ENCODE data around the gene RAB11FIP4. TPM values are rescaled to one million over a fixed set of nuclear protein-coding genes. Genes with fewer than 3 reads are reported as not detected.

Gene RAB11FIP4
- total and polyA plus RNA-seq, 2 of the 13 experiments (the other 11 are each of a cell fraction or from before 2014, with no cell fraction given): 28.0 to 89.3 TPM

DNA sequence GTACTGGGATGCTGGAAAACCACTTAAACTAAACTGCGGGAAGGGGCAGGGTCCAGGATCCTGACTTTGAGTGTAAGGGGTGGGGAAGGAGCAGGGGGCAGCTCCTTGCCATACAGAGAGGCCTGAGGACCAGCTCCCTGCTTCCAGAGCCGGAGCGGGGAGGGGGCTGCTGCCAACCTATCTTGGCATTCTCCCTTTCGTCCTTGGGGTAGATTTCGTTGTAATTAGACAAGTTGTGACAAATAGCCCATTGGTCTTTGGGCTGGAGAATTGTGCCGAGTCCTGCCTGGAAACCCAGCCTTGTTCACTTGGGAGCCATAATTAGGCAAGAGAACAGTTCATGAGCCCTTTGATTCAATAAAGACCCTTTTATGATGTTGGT, 175.5 kb downstream of the RAB11FIP4 start:
- ATAC-seq (no peak), DNase-seq (ENCODE audit: low spot score) (no peak), FAIRE-seq (no peak)
- ChIA-PET POLR2A (no interaction called here), CTCF (ENCODE audit: low intra/inter-chr PET ratio, low total read pairs) (no interaction called here)
- no peaks in the 10 kb centered on the region for H3K9me3 ChIP-seq (ENCODE audit: low read length)
- no peak for TF ChIP-seq SOX5 (CRISPR knock-in tag; IDR thresholded peaks at IDR 0.05; ENCODE audit: borderline replicate concordance)
- TF ChIP-seq ZSCAN29 (CRISPR knock-in tag; conservative IDR thresholded peaks at IDR 0.05): no peak
- peak; percentile 60; the same call in 1 of the 2 replicates for TF ChIP-seq RNF2 (conservative IDR thresholded peaks at IDR 0.05; ENCODE audit: low read depth)
- no peak for TF ChIP-seq KLF16 (CRISPR knock-in tag; IDR thresholded peaks at IDR 0.05)
- TF ChIP-seq SPEN (CRISPR knock-in tag; IDR thresholded peaks at IDR 0.05; ENCODE audit: low read depth): no peak
- H3K79me2 ChIP-seq (ENCODE audit: insufficient read depth, low read length): no peaks in the 10 kb centered on the region
- no peak overlapping the region for H3K4me2 ChIP-seq (ENCODE audit: low read depth, low read length)
- H3K27ac ChIP-seq (ENCODE audit: extremely low read length, insufficient read depth, low read length): no peak overlapping the region
- no TSS peak for BruUV-seq (replicated peaks)
- H3K27me3 ChIP-seq (ENCODE audit: control insufficient read depth in 1 of 2, insufficient read depth in 2 of 2, low read length in 2 of 2): peaks cover 2 to 15% of the 10 kb centered on the region in 2 experiments; a peak in 2 of 5 replicates
- 58% methylated on average over 6 of the region's 6 CpGs for WGBS (ENCODE audit: low lambda C conversion rate)
- H4K20me1 ChIP-seq (ENCODE audit: insufficient read depth, low read length): no peaks in the 10 kb centered on the region
- peaks cover 31% of the 10 kb centered on the region for H3K4me1 ChIP-seq (ENCODE audit: insufficient read depth, low read length)
- no peaks in the 10 kb centered on the region for H3K36me3 ChIP-seq (replicated peaks in 1 of 2; ENCODE audit: control insufficient read depth in 1 of 2, insufficient read depth in 2 of 2, low read length in 2 of 2)
- intact Hi-C loops (cut with micrococcal nuclease; ENCODE audit: unreplicated experiment) (no loop called here), in situ Hi-C loops (cut with HindIII; ENCODE audit: extremely low pct_ligation_motif_present, low pct_unique_long_range_greater_than_20kb) (no loop called here)
- H2AFZ ChIP-seq (ENCODE audit: low read length): no peak overlapping the region
- H3K4me3 ChIP-seq (replicated peaks in 1 of 3; ENCODE audit: insufficient read depth in 1 of 3, low read depth in 2 of 3, low read length in 3 of 3): no peak overlapping the region
- no peak overlapping the region for H3K9ac ChIP-seq (ENCODE audit: insufficient read depth, low read depth, low read length)

DNA sequence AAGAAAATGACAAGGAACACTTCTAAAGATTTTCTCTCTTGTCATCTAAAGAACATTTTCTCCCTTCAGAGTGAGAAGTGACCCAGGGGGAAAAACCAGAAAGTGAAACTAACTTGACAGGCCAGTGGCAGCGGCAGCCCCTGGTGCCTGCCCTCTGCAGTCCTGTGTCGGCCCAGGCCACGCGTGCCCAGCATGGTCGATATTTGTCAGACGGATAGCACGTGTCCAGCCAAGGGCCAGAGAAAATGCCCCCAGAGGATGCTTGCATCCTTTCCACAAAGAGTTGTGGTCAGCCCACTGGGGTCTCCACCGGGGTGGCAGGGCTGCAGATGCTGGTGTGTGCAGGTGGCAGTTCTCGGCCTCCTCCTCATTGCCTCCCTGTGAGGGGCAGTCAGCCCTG, 176.6 kb downstream of the RAB11FIP4 start:
- CTCF ChIA-PET (ENCODE audit: low intra/inter-chr PET ratio, low total read pairs): no interaction called here
- H2AFZ ChIP-seq (ENCODE audit: low read length): no peak overlapping the region
- DNase-seq (ENCODE audit: low spot score) (no peak), ATAC-seq (peak; percentile 77), FAIRE-seq (no peak)
- no peak overlapping the region for H3K27ac ChIP-seq (ENCODE audit: extremely low read length, insufficient read depth, low read length)
- no peaks in the 10 kb centered on the region for H3K36me3 ChIP-seq (replicated peaks in 1 of 2; ENCODE audit: control insufficient read depth in 1 of 2, insufficient read depth in 2 of 2, low read length in 2 of 2)
- POLR2A ChIA-PET: no interaction called here
- in situ Hi-C loops (cut with HindIII; ENCODE audit: extremely low pct_ligation_motif_present, low pct_unique_long_range_greater_than_20kb): no loop called here
- no peaks in the 10 kb centered on the region for H4K20me1 ChIP-seq (ENCODE audit: insufficient read depth, low read length)
- H3K4me3 ChIP-seq (replicated peaks in 1 of 3; ENCODE audit: insufficient read depth in 1 of 3, low read depth in 2 of 3, low read length in 3 of 3): peak overlapping the region in 2 of 3 experiments; percentile 22 to 55; a peak in 3 of 6 replicates
- intact Hi-C loops (cut with micrococcal nuclease; ENCODE audit: unreplicated experiment): no loop called here
- 10% methylated on average over 6 of the region's 9 CpGs for WGBS (ENCODE audit: low lambda C conversion rate)
- no TSS peak for BruUV-seq (replicated peaks)
- peaks cover 4 to 19% of the 10 kb centered on the region in 2 experiments; a peak in 2 of 5 replicates for H3K27me3 ChIP-seq (ENCODE audit: control insufficient read depth in 1 of 2, insufficient read depth in 2 of 2, low read length in 2 of 2)
- H3K4me2 ChIP-seq (ENCODE audit: low read depth, low read length): peak overlapping the region; percentile 56
- H3K9ac ChIP-seq (ENCODE audit: insufficient read depth, low read depth, low read length): no peak overlapping the region
- H3K9me3 ChIP-seq (ENCODE audit: low read length): no peaks in the 10 kb centered on the region
- H3K4me1 ChIP-seq (ENCODE audit: insufficient read depth, low read length): peaks cover 22% of the 10 kb centered on the region
- H3K79me2 ChIP-seq (ENCODE audit: insufficient read depth, low read length): no peaks in the 10 kb centered on the region
- TF ChIP-seq HNRNPLL (IDR thresholded peaks at IDR 0.05; ENCODE audit: low read depth, low read length, poor library complexity, severe bottlenecking) (no peak), SAP130 (CRISPR knock-in tag; IDR thresholded peaks at IDR 0.05; ENCODE audit: low read depth) (0 out of 2 replicates have a peak, but pooled peaks have one; percentile 23), TEAD3 (CRISPR knock-in tag; optimal IDR thresholded peaks at IDR 0.05; ENCODE audit: borderline replicate concordance) (peak; percentile 7)
- TF ChIP-seq, protein P1, sequence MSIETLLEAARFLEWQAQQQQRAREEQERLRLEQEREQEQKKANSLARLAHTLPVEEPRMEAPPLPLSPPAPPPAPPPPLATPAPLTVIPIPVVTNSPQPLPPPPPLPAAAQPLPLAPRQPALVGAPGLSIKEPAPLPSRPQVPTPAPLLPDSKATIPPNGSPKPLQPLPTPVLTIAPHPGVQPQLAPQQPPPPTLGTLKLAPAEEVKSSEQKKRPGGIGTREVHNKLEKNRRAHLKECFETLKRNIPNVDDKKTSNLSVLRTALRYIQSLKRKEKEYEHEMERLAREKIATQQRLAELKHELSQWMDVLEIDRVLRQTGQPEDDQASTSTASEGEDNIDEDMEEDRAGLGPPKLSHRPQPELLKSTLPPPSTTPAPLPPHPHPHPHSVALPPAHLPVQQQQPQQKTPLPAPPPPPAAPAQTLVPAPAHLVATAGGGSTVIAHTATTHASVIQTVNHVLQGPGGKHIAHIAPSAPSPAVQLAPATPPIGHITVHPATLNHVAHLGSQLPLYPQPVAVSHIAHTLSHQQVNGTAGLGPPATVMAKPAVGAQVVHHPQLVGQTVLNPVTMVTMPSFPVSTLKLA (IDR thresholded peaks at IDR 0.05): peak; percentile 29; the same call in 1 of the 2 replicates
- TF ChIP-seq, protein P2, sequence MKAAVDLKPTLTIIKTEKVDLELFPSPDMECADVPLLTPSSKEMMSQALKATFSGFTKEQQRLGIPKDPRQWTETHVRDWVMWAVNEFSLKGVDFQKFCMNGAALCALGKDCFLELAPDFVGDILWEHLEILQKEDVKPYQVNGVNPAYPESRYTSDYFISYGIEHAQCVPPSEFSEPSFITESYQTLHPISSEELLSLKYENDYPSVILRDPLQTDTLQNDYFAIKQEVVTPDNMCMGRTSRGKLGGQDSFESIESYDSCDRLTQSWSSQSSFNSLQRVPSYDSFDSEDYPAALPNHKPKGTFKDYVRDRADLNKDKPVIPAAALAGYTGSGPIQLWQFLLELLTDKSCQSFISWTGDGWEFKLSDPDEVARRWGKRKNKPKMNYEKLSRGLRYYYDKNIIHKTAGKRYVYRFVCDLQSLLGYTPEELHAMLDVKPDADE (CRISPR knock-in tag; IDR thresholded peaks at IDR 0.05): no peak
- TF ChIP-seq, protein P3, sequence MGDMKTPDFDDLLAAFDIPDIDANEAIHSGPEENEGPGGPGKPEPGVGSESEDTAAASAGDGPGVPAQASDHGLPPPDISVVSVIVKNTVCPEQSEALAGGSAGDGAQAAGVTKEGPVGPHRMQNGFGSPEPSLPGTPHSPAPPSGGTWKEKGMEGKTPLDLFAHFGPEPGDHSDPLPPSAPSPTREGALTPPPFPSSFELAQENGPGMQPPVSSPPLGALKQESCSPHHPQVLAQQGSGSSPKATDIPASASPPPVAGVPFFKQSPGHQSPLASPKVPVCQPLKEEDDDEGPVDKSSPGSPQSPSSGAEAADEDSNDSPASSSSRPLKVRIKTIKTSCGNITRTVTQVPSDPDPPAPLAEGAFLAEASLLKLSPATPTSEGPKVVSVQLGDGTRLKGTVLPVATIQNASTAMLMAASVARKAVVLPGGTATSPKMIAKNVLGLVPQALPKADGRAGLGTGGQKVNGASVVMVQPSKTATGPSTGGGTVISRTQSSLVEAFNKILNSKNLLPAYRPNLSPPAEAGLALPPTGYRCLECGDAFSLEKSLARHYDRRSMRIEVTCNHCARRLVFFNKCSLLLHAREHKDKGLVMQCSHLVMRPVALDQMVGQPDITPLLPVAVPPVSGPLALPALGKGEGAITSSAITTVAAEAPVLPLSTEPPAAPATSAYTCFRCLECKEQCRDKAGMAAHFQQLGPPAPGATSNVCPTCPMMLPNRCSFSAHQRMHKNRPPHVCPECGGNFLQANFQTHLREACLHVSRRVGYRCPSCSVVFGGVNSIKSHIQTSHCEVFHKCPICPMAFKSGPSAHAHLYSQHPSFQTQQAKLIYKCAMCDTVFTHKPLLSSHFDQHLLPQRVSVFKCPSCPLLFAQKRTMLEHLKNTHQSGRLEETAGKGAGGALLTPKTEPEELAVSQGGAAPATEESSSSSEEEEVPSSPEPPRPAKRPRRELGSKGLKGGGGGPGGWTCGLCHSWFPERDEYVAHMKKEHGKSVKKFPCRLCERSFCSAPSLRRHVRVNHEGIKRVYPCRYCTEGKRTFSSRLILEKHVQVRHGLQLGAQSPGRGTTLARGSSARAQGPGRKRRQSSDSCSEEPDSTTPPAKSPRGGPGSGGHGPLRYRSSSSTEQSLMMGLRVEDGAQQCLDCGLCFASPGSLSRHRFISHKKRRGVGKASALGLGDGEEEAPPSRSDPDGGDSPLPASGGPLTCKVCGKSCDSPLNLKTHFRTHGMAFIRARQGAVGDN (CRISPR knock-in tag; IDR thresholded peaks at IDR 0.05): peak; percentile 61

Measured in HepG2 (cell line).